ENCODE measurements around the gene PEX14.

PEX14 gene

DNA sequence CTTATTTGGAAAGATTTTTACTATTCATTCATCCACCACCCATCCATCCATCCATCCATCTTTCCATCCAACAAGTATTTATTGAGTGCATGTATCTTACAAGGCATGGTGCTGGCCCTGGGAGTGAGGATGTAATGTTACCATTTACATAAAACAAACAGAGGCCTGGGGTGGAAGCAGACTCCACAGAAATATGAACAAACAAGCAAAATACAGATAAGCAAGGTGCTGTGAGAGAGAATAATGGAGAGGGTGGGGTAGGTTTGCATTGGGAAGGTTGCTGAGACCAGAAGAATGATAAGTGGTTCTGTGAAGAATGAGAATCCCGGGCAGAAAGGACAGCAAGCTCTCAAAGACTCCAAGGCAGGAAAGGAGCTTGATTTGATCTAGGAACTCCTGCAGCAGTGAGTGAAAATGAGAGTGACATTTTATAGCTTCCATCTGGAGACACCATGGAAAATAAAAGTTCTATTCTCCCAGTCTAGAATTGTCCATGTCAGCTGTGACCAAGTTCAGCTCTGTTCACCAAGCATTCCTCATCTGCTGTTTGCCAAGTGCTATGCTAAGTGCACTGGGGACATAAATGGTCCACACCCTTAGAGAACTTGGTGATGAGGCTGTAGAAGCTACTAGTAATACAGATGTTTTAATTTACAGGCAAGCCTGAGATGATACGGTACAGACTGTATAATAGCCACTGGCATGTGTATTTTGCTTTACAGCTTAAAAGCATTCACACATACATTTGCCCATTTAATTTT lies 75.3 kb downstream of the PEX14 start:
- no peak for DNase-seq

DNA sequence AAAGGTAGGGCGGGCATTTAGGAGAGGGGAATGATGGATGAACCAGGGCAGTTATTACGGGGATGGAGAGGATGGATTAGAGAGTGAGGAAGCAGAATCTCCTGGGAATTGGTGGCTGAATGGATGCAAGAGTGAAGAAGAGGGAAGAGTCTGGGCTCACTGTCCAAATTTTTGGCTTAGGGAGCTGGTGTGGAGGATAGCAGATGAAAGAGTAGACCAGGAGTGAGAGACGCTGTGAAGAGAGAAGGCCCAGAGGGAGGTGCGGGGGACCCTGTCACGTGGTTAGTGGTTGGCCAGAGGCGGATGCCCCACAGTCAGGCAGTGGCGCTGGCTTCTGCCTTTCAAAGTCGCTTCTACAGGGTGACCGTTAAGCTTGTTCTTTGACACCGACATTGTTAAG lies 78.4 kb downstream of the PEX14 start:
- DNase-seq, result no peak

DNA sequence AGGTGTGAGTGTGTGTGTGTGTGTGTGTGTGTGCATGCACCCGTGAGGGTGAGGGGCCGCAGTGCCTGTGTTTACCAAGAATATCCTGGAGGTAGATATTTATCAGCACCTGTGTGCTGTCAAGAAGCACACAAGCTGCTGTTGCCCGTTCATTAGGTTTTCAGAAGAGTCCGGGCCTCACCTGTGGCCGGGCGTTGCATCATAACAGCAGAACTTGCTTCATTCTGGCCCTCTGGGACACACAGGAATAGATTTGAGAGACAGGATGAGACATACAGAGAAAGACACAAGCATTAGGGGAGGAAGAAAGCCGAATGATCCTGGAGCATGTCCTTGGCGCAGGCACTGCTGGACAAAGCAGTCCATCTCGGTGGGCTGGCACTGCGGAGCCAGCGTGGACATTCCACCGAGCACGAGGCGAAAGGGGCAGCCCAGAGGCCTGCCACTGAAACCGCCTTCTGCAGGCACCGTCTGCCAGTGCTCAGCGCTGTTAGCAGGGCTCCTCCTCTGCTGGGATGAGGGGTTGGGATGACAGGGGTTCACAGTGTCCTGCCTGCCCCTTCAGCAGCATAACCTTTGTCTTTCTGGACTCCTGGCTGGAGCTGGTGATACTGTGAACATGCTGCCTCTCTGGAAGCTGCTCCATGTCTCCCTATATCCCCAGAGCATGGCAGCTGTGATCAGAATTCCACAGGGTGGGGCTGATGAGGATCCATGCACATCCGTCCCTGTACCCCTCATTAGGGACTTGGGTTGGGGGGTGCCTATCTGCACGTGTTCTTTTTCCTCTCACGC lies 81.1 kb downstream of the PEX14 start:
- DNase-seq, result no peak

DNA sequence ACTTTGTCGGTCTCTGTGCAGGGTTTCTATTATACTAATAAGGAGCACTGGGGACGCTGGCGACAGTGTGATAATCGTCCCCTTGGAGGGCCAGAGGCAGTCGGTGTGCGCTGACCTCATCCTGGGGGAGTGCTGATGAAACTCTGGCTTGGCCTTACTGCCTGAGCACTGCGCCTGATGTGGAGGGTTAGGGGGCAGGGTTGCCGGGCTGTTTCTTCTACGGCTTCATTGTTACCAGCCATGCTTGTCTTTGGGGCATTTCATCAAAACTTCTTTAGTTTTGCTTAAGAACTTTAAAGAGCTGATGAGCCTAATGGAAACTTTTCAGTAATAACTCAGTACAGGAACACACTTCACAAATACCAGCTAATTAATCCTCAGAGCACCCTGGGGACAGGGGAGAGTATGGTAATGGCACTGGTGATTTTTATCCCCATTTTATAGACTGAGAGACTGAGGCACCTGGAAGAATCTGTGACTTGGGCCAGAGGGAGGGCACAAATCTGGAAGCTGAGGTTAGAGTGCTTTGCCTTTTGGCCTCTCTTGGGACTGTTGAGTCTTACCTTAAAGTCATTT lies 81.8 kb downstream of the PEX14 start:
- DNase-seq, result no peak

DNA sequence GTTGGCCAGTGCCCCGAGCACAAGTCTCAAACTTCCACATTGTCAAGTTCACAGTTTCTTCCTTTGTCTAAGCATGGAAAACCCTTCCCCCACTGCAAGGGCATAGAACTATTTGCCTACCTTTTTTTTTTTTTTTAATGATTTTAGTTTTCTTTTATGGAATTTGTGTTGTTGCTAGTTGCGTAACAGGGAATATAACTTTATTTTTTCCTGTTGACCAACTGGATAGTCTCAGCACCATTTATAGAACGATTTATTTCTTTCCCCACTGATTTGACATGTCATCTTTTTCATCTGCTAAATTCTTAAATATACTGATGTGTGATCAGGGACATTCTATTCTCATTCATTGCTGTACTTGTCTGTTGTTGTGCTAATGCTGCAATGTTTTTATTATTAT lies 83.0 kb downstream of the PEX14 start:
- no peak for DNase-seq

DNA sequence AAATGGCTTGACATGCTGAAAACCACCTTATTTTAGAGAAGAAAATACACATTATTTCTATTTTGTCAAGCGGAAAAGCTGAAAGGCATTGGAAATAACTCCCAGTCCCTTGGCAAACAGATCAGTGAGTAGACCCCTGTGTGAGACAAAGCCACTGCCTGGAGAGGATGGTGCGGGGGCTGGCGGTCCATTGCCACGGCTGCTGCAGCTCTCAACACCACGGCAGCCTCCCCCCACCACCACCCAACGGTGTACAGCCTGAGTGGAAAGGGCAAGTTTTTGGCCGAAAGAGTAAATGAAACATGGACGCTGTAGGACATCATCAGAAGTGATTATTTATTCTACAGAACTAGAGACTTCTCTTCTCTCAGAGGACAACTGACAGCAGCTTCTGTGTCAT lies 84.6 kb downstream of the PEX14 start:
- DNase-seq, result no peak

DNA sequence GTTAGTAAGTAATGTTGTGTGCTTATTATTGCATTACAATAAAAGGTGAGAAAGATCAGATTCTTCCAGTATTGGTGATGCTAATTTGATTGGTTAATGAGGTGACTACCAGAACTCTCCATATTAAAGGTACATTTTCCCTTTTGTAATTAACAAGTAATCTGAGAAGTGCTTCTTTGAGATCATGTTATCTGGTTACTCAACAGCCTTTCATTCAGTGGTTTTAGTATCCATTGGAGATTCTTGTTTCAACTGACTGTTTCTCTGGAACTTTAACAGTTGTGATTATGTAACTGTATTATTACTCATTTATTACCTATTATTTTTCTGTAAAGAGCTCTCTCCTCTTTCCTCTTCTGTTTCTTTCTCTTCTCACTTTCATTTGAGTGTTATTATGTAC lies 86.7 kb downstream of the PEX14 start:
- DNase-seq, result no peak

DNA sequence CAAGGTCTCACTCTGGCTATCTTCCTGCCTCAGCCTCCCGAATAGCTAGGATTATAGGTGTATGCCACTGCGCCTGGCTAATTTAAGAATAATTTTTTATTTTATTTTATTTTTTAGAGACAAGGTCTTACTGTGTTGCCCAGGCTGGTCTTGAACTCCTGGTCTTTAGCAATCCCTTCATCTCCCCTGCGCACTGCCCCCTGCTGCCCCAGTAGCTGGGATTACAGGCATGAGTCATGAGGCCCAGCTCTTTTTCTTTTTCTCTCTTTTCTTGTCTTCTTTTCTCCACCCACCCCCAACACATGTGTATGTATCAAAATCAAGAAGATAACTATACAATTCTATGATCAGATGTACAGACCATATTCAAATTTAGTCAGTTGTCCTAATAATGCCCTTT lies 87.2 kb downstream of the PEX14 start:
- DNase-seq, result peak in 1 of 5 donors; percentile 8

DNA sequence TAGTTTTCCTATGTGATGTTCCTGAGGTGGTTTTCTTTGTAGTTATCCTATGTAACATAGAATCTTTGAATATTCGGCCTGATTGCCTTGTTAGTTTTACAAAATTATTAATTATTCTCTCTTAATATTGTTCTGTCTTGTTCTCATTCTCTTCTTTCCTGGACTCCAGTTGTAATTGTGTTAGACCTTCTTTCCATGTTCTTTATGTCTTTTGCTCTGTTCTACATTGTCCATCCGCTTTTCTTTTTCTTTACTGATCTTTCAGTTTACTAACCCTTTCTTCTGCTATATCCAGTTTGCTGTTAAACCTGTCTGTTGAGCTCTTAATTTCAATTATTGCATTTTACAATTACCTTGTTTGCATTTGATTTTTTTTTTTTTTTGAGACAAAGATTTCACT lies 89.3 kb downstream of the PEX14 start:
- DNase-seq, result no peak

DNA sequence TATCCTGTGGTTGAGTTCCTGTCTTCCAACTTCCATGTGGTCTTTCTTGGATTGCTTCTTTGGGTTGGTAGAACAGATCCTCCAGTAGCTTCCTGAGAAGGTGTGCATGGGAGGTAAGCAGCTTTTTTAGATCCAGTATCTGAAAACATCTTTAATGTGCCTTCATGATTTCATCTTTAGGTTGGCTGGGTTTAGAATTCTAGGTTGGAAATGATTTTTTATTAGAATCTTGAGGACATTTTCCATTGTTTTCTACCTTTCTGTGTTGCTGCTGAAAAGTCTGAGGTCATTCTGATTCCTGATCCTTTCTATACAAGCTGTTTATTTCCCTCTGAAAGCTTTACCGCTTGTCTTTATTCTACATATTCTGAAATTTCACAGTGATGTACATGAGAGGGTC lies 94.8 kb downstream of the PEX14 start:
- no peak for DNase-seq

DNA sequence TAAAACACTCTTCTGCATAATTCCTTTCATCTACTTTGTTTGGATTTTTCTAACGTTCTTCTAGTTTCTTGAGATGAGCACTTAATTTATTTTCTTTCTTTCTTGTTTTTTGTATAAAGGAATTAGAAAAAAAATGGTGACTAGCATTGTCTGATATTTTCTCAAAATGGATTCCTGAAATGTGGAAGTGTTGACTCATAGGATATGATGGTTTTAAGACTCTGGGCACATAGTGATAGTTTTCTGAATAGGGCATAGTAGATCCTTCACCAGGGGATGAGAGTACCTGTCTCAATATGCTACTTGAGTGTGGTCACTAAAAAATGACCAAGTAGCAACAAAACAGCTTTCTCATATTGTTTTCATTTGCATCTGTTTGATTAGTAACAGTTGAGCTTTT lies 100.9 kb downstream of the PEX14 start:
- no peak for DNase-seq

DNA sequence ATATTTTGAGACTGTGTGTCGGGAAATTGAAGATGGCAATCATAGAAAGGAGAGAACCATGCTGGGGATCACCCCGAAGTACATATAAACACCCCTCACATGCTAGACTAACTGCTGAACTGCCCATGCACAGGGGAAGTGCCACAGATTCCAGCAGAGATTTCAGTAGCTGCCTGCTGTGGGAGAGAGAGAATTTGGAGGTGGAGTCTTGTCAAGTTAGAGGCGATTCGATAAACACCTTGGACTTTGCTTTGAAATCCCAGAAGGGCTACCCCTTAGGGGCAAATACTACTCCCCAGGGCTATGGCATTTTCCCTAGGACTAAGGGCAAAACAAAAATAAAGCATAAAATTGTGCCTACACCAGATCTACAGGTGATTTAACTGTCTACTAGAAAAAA lies 103.3 kb downstream of the PEX14 start:
- DNase-seq, result no peak

DNA sequence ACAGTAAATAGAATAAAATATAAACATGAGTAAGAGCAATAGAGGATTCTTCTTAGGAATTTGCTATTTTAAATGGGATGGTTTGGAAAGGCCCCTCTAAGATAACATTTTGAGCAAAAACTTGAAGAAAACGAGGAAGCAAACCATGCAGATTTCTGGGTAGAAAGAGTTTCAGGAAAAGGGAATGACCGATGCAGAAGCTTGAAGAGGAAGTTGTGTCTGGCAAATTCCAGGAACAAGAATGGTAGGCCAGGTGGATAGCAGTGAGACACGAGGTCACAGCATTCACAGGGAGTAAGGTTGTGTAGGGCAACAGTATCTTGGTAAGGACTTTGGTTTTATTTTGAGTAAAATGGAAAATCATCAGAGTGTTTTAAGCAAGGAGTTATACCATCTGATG lies 108.9 kb downstream of the PEX14 start:
- no peak for DNase-seq

DNA sequence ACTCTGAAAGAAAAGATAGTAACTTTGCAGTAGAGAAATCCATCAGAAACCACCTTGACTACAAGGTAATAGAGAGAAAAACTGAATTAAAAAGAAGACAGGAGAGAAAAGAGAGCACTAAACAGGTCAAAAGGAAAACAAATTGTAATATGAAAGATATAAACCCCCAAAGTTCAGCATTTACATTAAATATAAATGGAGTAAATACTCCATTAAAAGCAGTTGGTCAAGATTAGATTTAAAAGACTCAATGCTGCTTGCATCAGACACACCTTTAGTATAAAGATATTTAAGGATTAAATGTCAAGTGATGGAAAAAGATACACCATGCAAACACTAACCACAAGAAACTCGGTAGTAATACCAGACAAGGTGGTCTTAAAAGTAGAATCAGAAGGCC lies 110.5 kb downstream of the PEX14 start:
- no peak for DNase-seq

DNA sequence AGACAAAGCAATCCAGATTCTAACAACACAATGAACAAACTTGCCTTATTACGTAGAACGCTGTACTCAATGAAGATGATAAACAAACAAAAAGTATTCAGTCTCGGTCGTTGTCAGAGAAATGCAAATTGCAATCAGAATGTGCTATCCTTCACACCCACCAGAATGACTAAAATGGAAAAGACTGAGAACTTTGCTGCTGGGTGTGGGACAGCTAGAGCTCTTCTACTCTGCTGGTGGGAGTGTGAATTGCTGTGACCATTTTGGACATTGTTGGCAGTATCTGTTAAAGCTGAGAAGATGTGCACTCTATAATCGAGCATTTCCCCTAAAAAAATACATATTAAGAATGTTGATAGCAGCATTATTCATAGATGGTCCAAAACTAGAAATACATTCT lies 111.4 kb downstream of the PEX14 start:
- no peak for DNase-seq

DNA sequence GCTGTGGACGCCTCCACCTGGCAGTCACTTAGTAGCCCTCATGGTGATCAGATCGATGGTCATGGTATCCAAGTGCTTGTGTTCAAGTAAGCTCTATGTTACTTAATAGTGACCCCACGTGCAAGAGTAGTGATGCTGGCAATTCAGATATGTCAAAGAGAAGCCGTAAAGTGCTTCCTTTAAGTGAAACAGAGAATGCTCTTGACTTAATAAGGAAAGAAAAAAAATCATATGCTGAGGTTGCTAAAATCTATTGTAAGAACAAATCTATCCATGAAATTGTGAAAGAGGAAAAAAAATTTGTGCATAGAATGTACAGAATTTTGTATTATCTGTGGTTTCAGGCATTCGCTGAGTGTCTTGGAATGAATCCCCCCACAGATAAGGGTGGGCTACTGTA lies 113.9 kb downstream of the PEX14 start:
- DNase-seq, result no peak

DNA sequence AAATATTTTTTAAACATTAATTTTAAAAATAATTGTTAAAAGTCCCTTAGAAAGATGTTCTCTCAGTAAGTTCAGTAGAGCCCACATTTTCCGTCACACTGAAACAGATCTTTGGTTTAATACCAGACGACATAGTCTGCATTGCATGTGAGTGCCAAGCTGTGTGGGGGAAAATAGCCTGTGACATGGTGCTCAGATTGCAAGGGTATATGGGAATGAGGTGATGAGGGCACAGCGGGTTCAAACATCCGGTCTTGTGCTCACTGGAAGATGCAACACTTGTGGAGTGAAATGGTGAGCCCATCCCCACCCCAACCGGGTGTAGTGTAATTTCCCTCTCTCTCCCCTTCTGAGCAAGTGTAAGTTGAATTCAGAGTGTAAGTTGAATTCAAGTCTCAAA lies 114.3 kb downstream of the PEX14 start:
- no peak for DNase-seq

DNA sequence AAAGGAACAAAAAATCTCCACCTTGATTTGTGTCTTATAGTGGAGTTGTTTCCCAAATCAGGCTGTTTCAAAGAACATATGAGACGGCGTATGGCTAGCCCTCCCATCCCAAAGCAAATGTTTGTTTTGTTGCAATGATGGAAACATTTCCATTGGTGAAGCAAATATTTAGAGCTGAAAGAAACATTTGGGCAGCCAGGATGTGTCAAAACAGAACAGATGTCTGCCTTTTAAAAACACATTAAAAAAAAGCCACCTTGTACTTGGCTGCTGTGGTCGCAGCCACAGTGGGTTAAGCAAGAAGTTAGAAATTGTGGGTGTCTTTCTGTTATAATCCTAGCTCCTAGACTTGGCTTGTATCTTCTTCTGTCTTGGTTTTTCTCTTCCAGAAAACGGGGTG lies 116.3 kb downstream of the PEX14 start:
- DNase-seq, result no peak

DNA sequence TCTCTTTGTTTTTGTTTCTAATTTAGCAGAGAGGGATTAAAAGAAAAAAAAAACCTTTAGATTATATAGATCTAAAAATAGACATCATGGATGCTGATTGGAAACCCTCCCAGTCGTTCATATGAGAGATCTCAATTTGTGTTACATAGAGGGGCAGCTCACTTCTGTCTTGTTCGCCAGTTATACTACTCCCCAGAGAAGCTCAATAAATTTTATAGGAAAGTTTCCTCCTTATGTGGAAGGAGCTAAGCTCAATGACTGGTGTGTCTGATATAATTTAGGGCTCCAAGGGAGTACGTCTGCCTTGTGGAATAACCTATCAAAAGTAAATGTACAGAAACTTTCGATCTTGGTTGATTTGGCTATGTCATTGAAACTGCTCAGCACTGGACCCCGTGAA lies 117.6 kb downstream of the PEX14 start:
- DNase-seq, result no peak

DNA sequence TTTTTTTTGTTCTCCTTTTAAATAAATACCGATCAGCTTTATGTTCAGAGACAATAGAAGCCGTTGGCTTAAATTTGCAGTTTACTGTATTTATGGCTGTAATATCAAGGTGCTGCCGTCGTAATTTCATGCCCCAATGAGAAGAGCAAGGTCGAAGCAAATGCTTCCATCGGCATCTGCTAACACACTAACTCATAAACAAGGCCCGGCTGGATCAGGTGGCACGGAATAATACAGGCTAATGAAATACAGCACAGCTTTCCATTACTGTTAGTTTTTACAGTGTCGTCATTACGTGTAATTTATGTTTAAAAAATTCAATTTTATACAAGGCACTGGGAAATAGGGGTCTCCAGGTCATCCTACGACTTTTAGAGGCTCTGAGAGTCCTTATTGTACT lies 119.0 kb downstream of the PEX14 start:
- no peak for DNase-seq

DNA sequence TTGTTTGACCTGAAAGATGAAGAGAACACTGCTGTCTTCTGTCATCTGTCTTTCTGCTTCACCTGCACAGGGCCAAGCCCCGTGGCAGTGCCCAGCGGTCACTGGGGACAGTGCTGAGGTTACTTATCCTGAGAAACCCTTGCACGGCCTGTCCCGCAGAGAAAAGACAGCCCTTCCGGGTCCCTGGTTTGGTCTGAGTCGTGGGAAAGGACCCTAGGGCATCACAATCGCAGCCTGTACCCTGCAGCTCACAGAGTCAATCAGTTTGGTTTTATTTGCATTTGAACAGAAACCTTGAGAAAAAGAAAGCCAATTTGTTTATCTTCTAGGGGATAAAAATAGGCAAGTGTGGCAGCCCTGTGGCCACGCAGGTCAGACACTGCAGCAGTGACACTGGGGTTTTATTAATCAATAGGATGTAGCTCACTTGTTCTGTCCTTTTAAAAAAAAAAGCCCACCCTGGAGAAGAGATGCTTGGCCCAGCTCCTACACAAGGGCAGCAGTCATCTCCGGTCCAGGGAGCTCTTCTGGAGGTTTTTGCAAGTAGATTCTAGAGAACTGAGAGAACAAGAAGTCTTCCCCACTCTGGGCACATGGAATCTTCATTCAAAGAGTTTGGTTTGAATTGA lies 120.0 kb downstream of the PEX14 start:
- no peak for DNase-seq

DNA sequence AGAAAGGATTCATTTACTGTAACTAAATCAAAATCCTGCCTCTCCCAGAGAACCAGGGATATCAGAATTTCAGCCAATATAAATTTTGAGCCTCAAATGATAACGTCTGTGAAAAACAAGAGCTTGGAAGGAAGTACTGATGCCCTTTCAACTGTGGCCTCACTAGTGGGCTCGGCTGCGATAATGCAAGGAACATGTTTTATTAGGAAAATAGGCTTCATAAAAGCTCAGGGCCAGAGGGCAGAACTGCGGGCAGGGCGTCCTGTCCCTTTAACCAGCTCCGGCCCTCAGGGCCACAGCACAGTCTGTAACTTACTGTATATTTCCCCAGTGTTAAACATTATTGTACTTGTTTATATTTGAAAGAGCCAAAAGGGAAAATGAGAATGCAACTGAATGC lies 122.0 kb downstream of the PEX14 start:
- no peak for DNase-seq

DNA sequence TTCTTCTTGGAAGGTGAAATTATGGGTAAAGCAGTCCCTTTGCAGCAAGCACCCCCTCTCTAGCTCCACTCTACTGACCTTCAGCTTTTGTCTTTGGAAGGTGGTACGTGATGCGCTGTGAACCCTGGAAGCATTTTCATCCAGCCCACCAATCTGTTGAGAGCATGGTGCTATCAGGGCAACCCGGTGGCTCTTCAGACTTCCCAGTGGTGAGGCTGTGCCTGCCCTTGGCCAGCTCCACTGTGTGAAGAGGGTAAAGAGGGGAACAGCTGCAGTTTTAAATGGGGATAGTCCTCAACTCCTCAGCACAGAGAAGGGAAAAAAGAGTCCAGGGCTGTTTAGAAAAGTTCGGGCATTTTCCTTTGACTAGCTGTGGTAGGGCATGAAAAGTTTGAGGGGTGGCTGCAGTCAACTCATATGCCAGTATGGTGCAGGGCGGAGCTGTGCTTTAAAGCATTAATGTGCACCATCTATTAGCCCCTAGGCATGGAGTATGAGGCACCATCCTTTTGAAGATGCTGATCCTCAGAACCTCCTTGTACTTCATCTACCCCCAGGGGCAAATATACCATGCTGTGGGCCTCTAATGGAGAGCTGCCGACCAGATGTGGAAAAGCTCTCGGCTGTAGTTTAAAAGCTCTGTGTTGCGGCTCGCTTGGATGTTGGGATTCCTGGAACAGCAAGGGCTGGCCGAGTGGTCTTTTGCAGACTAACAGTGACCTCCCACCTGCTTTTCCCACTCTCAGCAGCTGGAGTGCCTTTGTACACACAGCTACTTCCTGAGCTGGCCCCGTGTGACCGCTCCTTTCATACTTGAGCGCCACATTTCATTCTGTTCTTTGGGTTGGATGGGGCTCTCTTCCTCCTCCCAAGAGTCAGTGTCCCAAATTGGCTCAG lies 123.0 kb downstream of the PEX14 start:
- no peak for DNase-seq
